Testis (tissue), 3 donors: Measurements from ENCODE around the gene C8G. TPM values are rescaled to one million over a fixed set of nuclear protein-coding genes. Genes with fewer than 3 reads are reported as not detected.

Experiments
- DNase-seq: peaks from one replicate; pipeline ENCODE4 v3.0.0-alpha.2; 2019
- H3K27ac ChIP-seq, 2 donors: fragments of 200-600 bp; sonication (generic); one replicate each; pipeline ENCODE4 v1.5.1; 2019
- H3K27me3 ChIP-seq: fragments of 200-600 bp; sonication (generic); one replicate; pipeline ENCODE4 v1.5.1; 2019
- H3K36me3 ChIP-seq: fragments of 200-600 bp; sonication (generic); one replicate; pipeline ENCODE4 v1.5.1; 2017; ENCODE audit warnings: low read depth; ENCODE audit errors: missing control alignments
- H3K4me1 ChIP-seq: fragments of 200-600 bp; sonication (generic); one replicate; pipeline ENCODE4 v1.5.1; 2019
- H3K4me3 ChIP-seq, 2 donors: fragments of 200-600 bp; sonication (generic); one replicate each; pipeline ENCODE4 v1.5.1; 2017 to 2019
- H3K9me3 ChIP-seq: fragments of 200-600 bp; sonication (generic); one replicate; pipeline ENCODE4 v1.5.1; 2017
- POLR2A ChIP-seq: fragments of 450-650 bp; IDR thresholded peaks from one replicate; pipeline ENCODE4 v1.6.1; 2017; ENCODE audit warnings: antibody characterized with exemption, mild to moderate bottlenecking, moderate library complexity
- WGBS, 2 donors: methylation state at CpG; one replicate each; pipeline ENCODE4 v1.1.5; 2018; 5-methylcytosine and 5-hydroxymethylcytosine counted together
- intact Hi-C: fragments of 100-400 bp; cut with DNase I; formaldehyde crosslinking; loops from one replicate; pipeline ENCODE4 v1.15.1; 2023; ENCODE audit warnings: low total_unique reads
- polyA plus RNA-seq: library from polyadenylated mRNA; stranded (reverse); fragments of 350-450 nt; fragmentation: Illumina TruSeq; extraction: RNeasy Lipid Tissue Mini Kit (QIAGEN cat#74804); gene quantifications from one replicate; pipeline ENCODE4 v1.2.3, GENCODE V29; 2014; ENCODE audit warnings: low read depth, low replicate concordance; ENCODE audit not compliant: insufficient read depth
- total RNA-seq, 2 donors: library from RNA; depleted of rRNA; stranded (reverse); fragments of >200 nt; gene quantifications; one replicate each; pipeline ENCODE4 v1.2.3, GENCODE V29; 2016
- TF ChIP-seq, protein P1 (sequence below), 3 experiments: fragments of 450-650 bp in 2 of 3; fragments of 200-600 bp in 1 of 3; sonication (generic) in 1 of 3; IDR thresholded peaks; one replicate each; pipeline ENCODE4 v1.5.1; 2016 to 2019; ENCODE audit warnings: antibody characterized with exemption in 3 of 3, mild to moderate bottlenecking in 2 of 3, moderate library complexity in 1 of 3

C8G gene
- total and polyA plus RNA-seq, 3 donors from 2014 or later: 4.6 to 4.9 (median 4.6) TPM

DNA sequence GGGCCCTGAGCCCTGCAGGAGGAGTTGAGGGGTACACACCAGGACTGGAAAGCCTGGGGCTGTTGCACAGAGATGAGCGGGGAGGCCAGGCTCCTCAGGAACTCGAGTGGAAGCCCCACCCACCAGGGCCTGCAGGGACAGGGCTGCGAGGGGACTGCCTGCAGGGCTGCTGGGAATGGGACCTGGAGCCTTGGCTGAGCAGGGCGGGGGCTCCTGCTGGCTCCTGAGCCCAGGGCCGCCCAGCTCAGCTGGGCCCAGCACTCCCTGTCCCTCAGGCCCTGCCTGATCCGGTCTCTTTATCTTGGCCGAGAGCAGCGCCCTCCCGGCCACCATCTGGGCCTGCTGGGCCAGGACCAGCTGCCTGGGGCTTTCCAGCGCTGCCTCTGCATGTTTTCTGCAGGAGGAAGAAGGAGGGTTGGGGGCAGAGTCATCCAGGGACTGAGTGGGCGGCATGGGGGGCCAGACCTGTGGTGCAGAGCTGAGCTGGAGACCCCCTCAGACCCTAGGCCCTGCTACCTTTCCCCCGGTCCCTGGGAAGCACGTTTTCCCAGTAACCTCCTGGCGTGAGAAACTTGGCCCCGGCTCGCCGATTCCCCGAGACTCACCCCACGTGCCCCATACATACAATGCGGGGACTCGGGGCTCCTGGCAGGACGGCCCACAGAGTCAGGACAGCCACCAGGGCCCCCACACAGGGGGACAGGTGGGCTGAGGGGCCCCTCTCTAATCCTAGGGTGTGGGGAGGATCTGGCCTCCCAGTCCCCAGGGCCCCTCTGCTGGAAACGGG lies 16.4 kb downstream of the C8G start:
- Histone ChIP-seq H3K4me1 (peaks cover 64% of the 10 kb centered on the region), H3K9me3 (no peaks in the 10 kb centered on the region), H3K4me3 (no peak overlapping the region), H3K27me3 (no peaks in the 10 kb centered on the region), H3K27ac (peak overlapping the region; percentile 56 to 81), H3K36me3 (no peaks in the 10 kb centered on the region)
- intact Hi-C loops: no loop called here
- TF ChIP-seq POLR2A: no peak
- TF ChIP-seq, protein P1, sequence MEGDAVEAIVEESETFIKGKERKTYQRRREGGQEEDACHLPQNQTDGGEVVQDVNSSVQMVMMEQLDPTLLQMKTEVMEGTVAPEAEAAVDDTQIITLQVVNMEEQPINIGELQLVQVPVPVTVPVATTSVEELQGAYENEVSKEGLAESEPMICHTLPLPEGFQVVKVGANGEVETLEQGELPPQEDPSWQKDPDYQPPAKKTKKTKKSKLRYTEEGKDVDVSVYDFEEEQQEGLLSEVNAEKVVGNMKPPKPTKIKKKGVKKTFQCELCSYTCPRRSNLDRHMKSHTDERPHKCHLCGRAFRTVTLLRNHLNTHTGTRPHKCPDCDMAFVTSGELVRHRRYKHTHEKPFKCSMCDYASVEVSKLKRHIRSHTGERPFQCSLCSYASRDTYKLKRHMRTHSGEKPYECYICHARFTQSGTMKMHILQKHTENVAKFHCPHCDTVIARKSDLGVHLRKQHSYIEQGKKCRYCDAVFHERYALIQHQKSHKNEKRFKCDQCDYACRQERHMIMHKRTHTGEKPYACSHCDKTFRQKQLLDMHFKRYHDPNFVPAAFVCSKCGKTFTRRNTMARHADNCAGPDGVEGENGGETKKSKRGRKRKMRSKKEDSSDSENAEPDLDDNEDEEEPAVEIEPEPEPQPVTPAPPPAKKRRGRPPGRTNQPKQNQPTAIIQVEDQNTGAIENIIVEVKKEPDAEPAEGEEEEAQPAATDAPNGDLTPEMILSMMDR (IDR thresholded peaks at IDR 0.05): no peak
- DNase-seq: peak; percentile 87
- 53 to 80% methylated on average over 1 to 20 of the region's 23 CpGs for WGBS, 2 donors

DNA sequence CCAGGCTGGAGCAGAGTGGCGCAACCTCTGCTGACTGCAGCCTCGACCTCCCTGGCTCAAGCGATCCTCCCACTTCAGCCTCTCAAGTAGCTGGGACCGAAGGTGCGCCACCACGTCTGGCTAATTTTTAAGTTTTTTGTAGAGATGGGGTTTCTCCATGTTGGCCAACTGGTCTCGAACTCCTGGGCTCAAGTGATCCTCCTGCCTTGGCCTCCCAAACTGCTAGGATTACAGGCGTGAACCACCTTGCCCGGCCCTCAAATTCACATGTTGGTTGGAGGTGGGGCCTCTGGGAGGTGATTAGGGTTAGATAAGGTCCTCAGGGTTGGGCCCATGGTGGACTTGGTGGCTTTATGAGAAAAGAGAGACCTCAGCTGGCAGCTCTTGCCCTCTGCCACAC lies 17.1 kb downstream of the C8G start:
- TF ChIP-seq, protein P1 (IDR thresholded peaks at IDR 0.05): no peak
- no peak for TF ChIP-seq POLR2A
- H3K4me3 ChIP-seq: no peak overlapping the region
- no peaks in the 10 kb centered on the region for H3K27me3 ChIP-seq
- intact Hi-C loops: no loop called here
- peaks cover 64% of the 10 kb centered on the region for H3K4me1 ChIP-seq
- no peaks in the 10 kb centered on the region for H3K9me3 ChIP-seq
- WGBS, 2 donors: 92 to 96% methylated on average over 9 of the region's 9 CpGs
- H3K36me3 ChIP-seq: no peaks in the 10 kb centered on the region
- H3K27ac ChIP-seq: peak overlapping the region; percentile 81
- DNase-seq: no peak

DNA sequence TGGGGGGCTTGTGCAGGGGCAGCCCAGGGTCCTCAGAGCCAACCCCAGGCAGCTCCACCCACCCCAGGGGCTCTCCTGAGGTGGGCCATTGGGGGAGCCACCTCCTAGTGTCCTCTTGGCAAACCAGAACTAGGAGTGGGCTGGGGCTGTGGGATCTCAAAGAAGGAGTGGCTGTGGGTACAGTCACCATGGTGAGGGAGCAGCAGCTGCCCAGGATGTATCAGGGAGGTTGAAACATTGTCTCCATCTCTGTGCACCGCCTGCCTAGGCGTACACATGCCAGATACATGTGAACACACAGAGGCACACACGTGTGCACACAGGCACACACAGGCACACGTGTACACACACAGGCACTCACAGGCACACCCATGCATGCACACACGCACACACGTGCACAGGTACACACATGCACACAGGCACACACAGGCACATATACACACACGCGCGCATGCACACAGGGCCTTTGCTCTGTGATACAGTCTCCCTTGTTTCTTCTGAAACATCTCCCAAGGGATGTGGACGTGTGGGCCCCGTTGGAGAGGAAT lies 17.7 kb downstream of the C8G start:
- no peaks in the 10 kb centered on the region for H3K9me3 ChIP-seq
- H3K4me3 ChIP-seq: no peak overlapping the region
- H3K36me3 ChIP-seq: no peaks in the 10 kb centered on the region
- no peaks in the 10 kb centered on the region for H3K27me3 ChIP-seq
- intact Hi-C loops: no loop called here
- TF ChIP-seq POLR2A: no peak
- TF ChIP-seq, protein P1 (IDR thresholded peaks at IDR 0.05): no peak
- peak overlapping the region; percentile 81 for H3K27ac ChIP-seq
- peaks cover 64% of the 10 kb centered on the region for H3K4me1 ChIP-seq
- DNase-seq: peak; percentile 85
- WGBS, 2 donors: 64 to 77% methylated on average over 7 to 11 of the region's 11 CpGs

DNA sequence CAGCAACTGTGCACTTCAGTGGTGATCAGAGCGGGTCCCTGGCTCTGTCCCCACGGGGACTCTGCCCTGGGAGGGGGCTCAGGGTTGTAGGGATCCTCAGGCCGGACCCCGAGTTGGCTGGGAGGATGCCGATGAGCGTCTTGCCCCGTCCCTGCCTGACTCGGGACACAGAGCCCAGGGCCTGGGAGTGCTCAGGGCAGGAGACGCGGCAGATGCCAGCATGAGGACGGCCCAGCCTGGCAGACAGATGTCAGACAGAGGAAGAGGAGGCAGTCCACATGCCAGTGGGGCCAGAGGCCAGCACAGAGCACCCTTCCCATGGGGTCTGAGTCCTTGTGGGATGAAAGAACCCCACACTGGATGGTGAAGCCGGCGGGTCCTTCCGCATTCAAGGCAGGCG lies 18.3 kb downstream of the C8G start:
- WGBS, 2 donors: 50 to 53% methylated on average over 7 to 15 of the region's 15 CpGs
- DNase-seq: no peak

More for the DNA sequence above, 18.3 kb downstream of the C8G start:
- intact Hi-C loops: no loop called here
- Histone ChIP-seq H3K27me3 (no peaks in the 10 kb centered on the region), H3K36me3 (no peaks in the 10 kb centered on the region), H3K9me3 (no peaks in the 10 kb centered on the region), H3K4me1 (peaks cover 68% of the 10 kb centered on the region), H3K4me3 (no peak overlapping the region), H3K27ac (peak overlapping the region; percentile 81)
- TF ChIP-seq POLR2A: no peak
- TF ChIP-seq, protein P1 (IDR thresholded peaks at IDR 0.05): no peak
